Measurements from ENCODE around the gene UST. TPM values are rescaled to one million over a fixed set of nuclear protein-coding genes. Genes with fewer than 3 reads are reported as not detected.

The UST gene
- total and polyA plus RNA-seq, 9 of the 15 experiments (the other 6 are each of a cell fraction or from before 2014, with no cell fraction given), result 0.04 to 0.10 TPM; not detected in 7

GRCh38 chr6:149118737-149119653, 372.2 kb downstream of the UST start (continued):
- TF ChIP-seq, protein P1, sequence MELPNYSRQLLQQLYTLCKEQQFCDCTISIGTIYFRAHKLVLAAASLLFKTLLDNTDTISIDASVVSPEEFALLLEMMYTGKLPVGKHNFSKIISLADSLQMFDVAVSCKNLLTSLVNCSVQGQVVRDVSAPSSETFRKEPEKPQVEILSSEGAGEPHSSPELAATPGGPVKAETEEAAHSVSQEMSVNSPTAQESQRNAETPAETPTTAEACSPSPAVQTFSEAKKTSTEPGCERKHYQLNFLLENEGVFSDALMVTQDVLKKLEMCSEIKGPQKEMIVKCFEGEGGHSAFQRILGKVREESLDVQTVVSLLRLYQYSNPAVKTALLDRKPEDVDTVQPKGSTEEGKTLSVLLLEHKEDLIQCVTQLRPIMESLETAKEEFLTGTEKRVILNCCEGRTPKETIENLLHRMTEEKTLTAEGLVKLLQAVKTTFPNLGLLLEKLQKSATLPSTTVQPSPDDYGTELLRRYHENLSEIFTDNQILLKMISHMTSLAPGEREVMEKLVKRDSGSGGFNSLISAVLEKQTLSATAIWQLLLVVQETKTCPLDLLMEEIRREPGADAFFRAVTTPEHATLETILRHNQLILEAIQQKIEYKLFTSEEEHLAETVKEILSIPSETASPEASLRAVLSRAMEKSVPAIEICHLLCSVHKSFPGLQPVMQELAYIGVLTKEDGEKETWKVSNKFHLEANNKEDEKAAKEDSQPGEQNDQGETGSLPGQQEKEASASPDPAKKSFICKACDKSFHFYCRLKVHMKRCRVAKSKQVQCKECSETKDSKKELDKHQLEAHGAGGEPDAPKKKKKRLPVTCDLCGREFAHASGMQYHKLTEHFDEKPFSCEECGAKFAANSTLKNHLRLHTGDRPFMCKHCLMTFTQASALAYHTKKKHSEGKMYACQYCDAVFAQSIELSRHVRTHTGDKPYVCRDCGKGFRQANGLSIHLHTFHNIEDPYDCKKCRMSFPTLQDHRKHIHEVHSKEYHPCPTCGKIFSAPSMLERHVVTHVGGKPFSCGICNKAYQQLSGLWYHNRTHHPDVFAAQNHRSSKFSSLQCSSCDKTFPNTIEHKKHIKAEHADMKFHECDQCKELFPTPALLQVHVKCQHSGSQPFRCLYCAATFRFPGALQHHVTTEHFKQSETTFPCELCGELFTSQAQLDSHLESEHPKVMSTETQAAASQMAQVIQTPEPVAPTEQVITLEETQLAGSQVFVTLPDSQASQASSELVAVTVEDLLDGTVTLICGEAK (IDR thresholded peaks at IDR 0.05), result 0 out of 2 replicates have a peak, but pooled peaks have one; percentile 45
- TF ChIP-seq, protein P1 (CRISPR knock-in tag; IDR thresholded peaks at IDR 0.05), result no peak
- TF ChIP-seq TBL1XR1 (IDR thresholded peaks at IDR 0.05; ENCODE audit: low read length in 2 of 2), result peak in 1 of 2 experiments; percentile 83; a peak in 2 of 4 replicates
- TF ChIP-seq PKNOX1 (IDR thresholded peaks at IDR 0.05), result peak; percentile 77
- TF ChIP-seq ZNF830 (CRISPR knock-in tag; IDR thresholded peaks at IDR 0.05), result no peak
- TF ChIP-seq E4F1 (CRISPR knock-in tag; IDR thresholded peaks at IDR 0.05; ENCODE audit: borderline replicate concordance), result no peak
- TF ChIP-seq, protein P2, sequence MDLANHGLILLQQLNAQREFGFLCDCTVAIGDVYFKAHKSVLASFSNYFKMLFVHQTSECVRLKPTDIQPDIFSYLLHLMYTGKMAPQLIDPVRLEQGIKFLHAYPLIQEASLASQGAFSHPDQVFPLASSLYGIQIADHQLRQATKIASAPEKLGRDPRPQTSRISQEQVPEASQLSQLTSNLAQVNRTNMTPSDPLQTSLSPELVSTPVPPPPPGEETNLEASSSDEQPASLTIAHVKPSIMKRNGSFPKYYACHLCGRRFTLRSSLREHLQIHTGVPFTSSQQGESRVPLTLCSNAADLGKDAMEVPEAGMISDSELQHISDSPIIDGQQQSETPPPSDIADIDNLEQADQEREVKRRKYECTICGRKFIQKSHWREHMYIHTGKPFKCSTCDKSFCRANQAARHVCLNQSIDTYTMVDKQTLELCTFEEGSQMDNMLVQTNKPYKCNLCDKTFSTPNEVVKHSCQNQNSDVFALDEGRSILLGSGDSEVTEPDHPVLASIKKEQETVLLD (IDR thresholded peaks at IDR 0.05), result 0 out of 2 replicates have a peak, but pooled peaks have one; percentile 52
- TF ChIP-seq ZNF143 (CRISPR knock-in tag; IDR thresholded peaks at IDR 0.05), result no peak
- no peak for TF ChIP-seq ATF1 (CRISPR knock-in tag; IDR thresholded peaks at IDR 0.05)
- 0 out of 2 replicates have a peak, but pooled peaks have one; percentile 7 for TF ChIP-seq ATF1 (tag; IDR thresholded peaks at IDR 0.05)
- no peak for TF ChIP-seq EZH2 (IDR thresholded peaks at IDR 0.05; ENCODE audit: borderline replicate concordance, low read depth, low read length)
- TF ChIP-seq KHSRP (IDR thresholded peaks at IDR 0.05), result peak; percentile 18; the same call in 1 of the 2 replicates
